GM20000 (cell line): ENCODE results near the gene HOXA11.

Experiments used
- DNase-seq: peaks from one replicate; pipeline ENCODE4 v3.0.0; 2012; ENCODE audit warnings: low spot score
- CTCF ChIP-seq: IDR thresholded peaks from 2 replicates; pipeline ENCODE4 v1.5.1; 2012; ENCODE audit warnings: mild to moderate bottlenecking, control low read depth; ENCODE audit errors: extremely low read depth, missing control alignments

The HOXA11 gene

GRCh38 chr7:27150568-27151340, 34.3 kb downstream of the HOXA11 start:
- DNase-seq: peak; percentile 92

GRCh38 chr7:27149842-27150567, 35.0 kb downstream of the HOXA11 start:
- TF ChIP-seq CTCF: no peak
- DNase-seq: no peak

More at GRCh38 chr7:27150568-27151340, 34.3 kb downstream of the HOXA11 start:
- peak; percentile 97 for TF ChIP-seq CTCF

- DNase-seq: no peak
These were observed 36.0 kb downstream of the HOXA11 start for GRCh38 chr7:27148756-27149641.

GRCh38 chr7:27148031-27148755, 36.8 kb downstream of the HOXA11 start:
- no peak for TF ChIP-seq CTCF
- DNase-seq: no peak

More at GRCh38 chr7:27148756-27149641, 36.0 kb downstream of the HOXA11 start:
- no peak for TF ChIP-seq CTCF

GRCh38 chr7:27147199-27148030, 37.6 kb downstream of the HOXA11 start, which contains the start of gene HOXA6:
HOXA6 (minus strand) TSS chr7:27147774; CDS start chr7:27147749, 25 bp downstream.
- no peak for TF ChIP-seq CTCF
- no peak for DNase-seq
